ENCODE data around the gene WDR54. TPM values are rescaled to one million over a fixed set of nuclear protein-coding genes. Genes with fewer than 3 reads are reported as not detected.

The WDR54 gene
- total and polyA plus RNA-seq, 10 of the 15 experiments (the other 5 are each of a cell fraction or from before 2014, with no cell fraction given) = 38.2 to 116 (median 89.1) TPM

DNA sequence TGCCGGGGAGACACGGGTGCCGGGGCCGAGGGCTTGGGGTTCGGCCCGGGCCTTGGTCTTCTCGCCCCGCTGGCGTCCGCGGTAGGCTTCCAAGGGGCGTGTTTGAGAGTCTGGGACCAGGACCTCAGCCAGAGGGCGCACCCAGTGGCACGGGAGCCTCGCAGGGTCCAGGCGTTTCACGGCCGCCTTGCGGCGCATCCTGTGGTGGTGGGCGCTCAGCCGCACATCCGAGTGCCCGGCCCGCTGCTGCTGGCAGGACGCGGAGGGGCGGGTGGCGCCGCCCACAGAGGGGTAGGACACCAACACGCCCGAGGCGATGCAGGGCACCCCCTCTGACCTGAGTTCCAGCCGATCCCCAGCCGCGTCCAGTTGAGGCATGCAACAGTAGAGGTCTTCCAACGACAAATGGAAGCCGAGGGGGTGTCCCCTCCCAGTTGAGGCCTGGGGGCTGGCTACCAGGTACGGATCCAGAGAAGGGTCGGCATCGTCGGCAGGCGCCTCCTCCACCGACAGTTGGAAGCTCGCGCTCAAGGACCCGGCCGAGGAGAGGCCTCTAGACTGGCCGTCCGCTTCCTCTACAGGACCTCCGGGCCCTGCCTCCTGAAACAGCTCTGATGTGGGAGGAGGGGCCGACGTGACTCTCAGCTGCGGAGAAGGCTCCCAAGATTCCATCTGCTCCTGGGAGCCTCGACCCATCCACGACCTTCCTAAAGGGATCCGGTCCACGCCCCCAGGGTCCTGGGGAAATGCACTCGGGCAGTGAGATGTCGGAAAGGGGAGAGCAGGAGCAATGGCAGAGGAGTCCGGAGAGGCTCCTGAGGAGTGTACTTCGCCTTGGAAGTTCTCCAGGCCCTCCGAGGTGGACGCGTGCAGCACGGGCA, 6.4 kb upstream of the WDR54 start:
- Histone ChIP-seq H3K79me2 (ENCODE audit: control insufficient read depth, insufficient read depth, low read length) (no peaks in the 10 kb centered on the region; the same call in 1 of the 2 replicates), H3K4me1 (ENCODE audit: control insufficient read depth, insufficient read depth, low read length) (peaks cover 42% of the 10 kb centered on the region), H3K9me3 (replicated peaks; ENCODE audit: control insufficient read depth, insufficient read depth, low read length) (no peaks in the 10 kb centered on the region), H4K20me1 (ENCODE audit: control insufficient read depth, insufficient read depth) (no peaks in the 10 kb centered on the region), H3K36me3 (ENCODE audit: control insufficient read depth in 2 of 2, insufficient read depth in 2 of 2, low read length in 1 of 2) (no peaks in the 10 kb centered on the region), H3K27me3 (replicated peaks in 1 of 2; ENCODE audit: control insufficient read depth in 2 of 2, insufficient read depth in 2 of 2, low read length in 1 of 2) (no peaks in the 10 kb centered on the region), H3K4me3 (peak overlapping the region; percentile 46), H3K4me2 (ENCODE audit: control insufficient read depth, insufficient read depth) (peak overlapping the region; percentile 88), H3K27ac (ENCODE audit: control insufficient read depth, insufficient read depth) (no peak overlapping the region), H2AFZ (ENCODE audit: control insufficient read depth, low read depth, low read length) (peak overlapping the region; percentile 86), H3K9ac (ENCODE audit: control insufficient read depth, insufficient read depth, low read length) (peak overlapping the region; percentile 24; the same call in 1 of the 2 replicates)
- SMC1A ChIA-PET (ENCODE audit: uncharacterized antibody, unreplicated experiment) = interaction anchor here (0.8 kb wide), 1 partner anchor 16 kb away, joined by 3 read pairs; no protein-coding TSS in a partner anchor
- peak; percentile 60 for ATAC-seq
- POLR2A ChIA-PET = no interaction called here
- BruUV-seq (replicated peaks) = no TSS peak
- in situ Hi-C loops (cut with MboI) (no loop called here), intact Hi-C loops (cut with micrococcal nuclease; ENCODE audit: unreplicated experiment) (no loop called here)
- 18% methylated on average over 66 of the region's 66 CpGs for WGBS (ENCODE audit: insufficient coverage, insufficient replicate concordance, low lambda C conversion rate, missing lambda C conversion rate)
- TF ChIP-seq BHLHE40 (IDR thresholded peaks at IDR 0.05; ENCODE audit: borderline replicate concordance in 1 of 2, low read depth in 2 of 2, low read length in 1 of 2) (peak in 1 of 2 experiments; percentile 55; a peak in 2 of 4 replicates), PAX5 (IDR thresholded peaks at IDR 0.05; ENCODE audit: borderline replicate concordance, low read depth, low read length) (peak; percentile 34; the same call in 1 of the 2 replicates), BRCA1 (IDR thresholded peaks at IDR 0.05; ENCODE audit: low read depth, low read length) (no peak), IKZF1 (conservative IDR thresholded peaks at IDR 0.05) (0 out of 2 replicates have a peak, but pooled peaks have one; percentile 20)
- TF ChIP-seq, protein P1, sequence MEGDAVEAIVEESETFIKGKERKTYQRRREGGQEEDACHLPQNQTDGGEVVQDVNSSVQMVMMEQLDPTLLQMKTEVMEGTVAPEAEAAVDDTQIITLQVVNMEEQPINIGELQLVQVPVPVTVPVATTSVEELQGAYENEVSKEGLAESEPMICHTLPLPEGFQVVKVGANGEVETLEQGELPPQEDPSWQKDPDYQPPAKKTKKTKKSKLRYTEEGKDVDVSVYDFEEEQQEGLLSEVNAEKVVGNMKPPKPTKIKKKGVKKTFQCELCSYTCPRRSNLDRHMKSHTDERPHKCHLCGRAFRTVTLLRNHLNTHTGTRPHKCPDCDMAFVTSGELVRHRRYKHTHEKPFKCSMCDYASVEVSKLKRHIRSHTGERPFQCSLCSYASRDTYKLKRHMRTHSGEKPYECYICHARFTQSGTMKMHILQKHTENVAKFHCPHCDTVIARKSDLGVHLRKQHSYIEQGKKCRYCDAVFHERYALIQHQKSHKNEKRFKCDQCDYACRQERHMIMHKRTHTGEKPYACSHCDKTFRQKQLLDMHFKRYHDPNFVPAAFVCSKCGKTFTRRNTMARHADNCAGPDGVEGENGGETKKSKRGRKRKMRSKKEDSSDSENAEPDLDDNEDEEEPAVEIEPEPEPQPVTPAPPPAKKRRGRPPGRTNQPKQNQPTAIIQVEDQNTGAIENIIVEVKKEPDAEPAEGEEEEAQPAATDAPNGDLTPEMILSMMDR (IDR thresholded peaks at IDR 0.05 in 2 of 3, conservative IDR thresholded peaks at IDR 0.05 in 1 of 3; ENCODE audit: control insufficient read depth in 2 of 3, extremely low read depth in 1 of 3, insufficient read depth in 1 of 3, low read depth in 3 of 3, low read length in 3 of 3) = peak in 2 of 3 experiments; percentile 16 to 26; a peak in 2 of 6 replicates
- no peak for FAIRE-seq
- CTCF ChIA-PET = interaction anchor here (1.0 kb wide), 2 partner anchors 9 to 15 kb away, joined by 3 to 4 read pairs; no protein-coding TSS in a partner anchor
- no peak for DNase-seq (ENCODE audit: low read depth, low spot score)
- RAD21 ChIA-PET (ENCODE audit: unreplicated experiment) = no interaction called here

Data from GM12878 (cell line).